ENCODE results near the gene OR2T6.
"Not testable (repeated sequence)": the region's sequence is repeated elsewhere in the genome, so short reads cannot be mapped to it uniquely, and the experiment has no call there.

OR2T6 gene

GRCh38 chr1:248434913-248435312 is 59.4 kb downstream of the OR2T6 start:
- DNase-seq: not testable (repeated sequence)

DNA sequence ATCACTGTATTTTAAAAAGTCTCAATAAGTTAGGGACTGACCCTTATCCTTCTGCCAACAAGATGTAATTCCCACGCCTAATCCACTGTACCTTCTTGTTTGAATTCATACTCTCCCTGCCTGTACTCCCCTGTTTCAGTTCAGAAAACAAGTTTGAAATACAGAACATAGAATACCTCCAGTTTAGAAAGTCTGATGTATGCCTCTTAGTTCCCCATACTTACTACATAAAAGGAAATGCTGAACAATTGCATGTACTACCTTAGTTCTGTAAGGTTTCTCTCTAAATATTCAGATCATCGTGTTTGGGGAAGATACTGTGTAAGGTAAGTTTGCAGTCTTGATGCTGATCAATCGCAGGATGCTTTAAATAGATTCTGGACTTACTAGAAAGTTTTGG is 60.8 kb downstream of the OR2T6 start:
- DNase-seq: not testable (repeated sequence)

DNA sequence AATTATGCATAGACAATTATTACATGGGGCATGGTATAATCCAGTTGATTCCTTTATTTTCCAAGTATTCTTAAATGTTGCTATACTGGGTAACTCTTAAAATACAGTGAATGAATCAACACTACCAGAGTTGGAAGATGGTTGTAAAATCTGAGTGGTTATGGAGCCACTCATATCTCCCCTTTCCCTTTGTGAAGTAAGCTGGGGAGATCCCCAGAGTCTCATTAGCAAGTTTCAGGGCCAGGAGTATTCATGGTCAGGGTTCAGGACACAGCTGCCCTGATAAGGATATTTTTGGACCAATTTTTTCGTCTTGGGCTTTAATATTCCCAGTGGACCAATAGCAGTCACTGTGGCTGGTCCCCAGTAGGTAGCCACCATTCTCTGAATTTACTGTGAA is 63.1 kb downstream of the OR2T6 start:
- DNase-seq: not testable (repeated sequence)

- not testable (repeated sequence) for DNase-seq
Observed at GRCh38 chr1:248439283-248439682, 63.7 kb downstream of the OR2T6 start.

All from NCI-H1436 treated with DMSO at 0.1 percent for 48 hours (cell line).